Right lobe of liver (tissue), 6 donors: ENCODE data around the gene DLG4. TPM values are rescaled to one million over a fixed set of nuclear protein-coding genes. Genes with fewer than 3 reads are reported as not detected.
A peak's percentile ranks its signal among the peaks of the same experiment; 100 is the strongest.
"Not testable (repeated sequence)": the region's sequence is repeated elsewhere in the genome, so short reads cannot be mapped to it uniquely, and the experiment has no call there.

Source experiments
- ATAC-seq, 4 donors: fragments of 200-7000 bp; cut with Tn5 transposase; one replicate each; pipeline ENCODE4 v1.9.1; 2020; ENCODE audit warnings: mild to moderate bottlenecking in 4 of 4, moderate library complexity in 4 of 4
- DNase-seq, 3 donors: peaks; one replicate each; pipeline ENCODE4 v3.0.0-alpha.2; 2020
- H3K27ac ChIP-seq, 3 donors: fragments of 200-600 bp; one replicate each; pipeline ENCODE4 v1.8.0; 2022
- H3K27me3 ChIP-seq, 2 donors: fragments of 200-600 bp; one replicate each; pipeline ENCODE4 v1.8.0; 2022
- H3K36me3 ChIP-seq, 4 donors: fragments of 200-600 bp; sonication (generic) in 1 of 4; one replicate each; pipeline versions ENCODE4 v1.5.1 to v1.8.0; 2017 to 2022; ENCODE audit warnings: control low read depth in 1 of 4
- H3K4me1 ChIP-seq, 4 donors: fragments of 200-600 bp; sonication (generic) in 1 of 4; one replicate each; pipeline versions ENCODE4 v1.5.1 to v1.8.0; 2017 to 2022; ENCODE audit warnings: control low read depth in 1 of 4
- H3K4me3 ChIP-seq, 3 donors: fragments of 200-600 bp; one replicate each; pipeline ENCODE4 v1.8.0; 2022
- H3K9me3 ChIP-seq, 4 donors: fragments of 200-600 bp; sonication (generic) in 1 of 4; one replicate each; pipeline versions ENCODE4 v1.5.1 to v1.8.0; 2017 to 2022; ENCODE audit warnings: control low read depth in 1 of 4
- CTCF ChIP-seq, 4 donors: fragments of 200-600 bp in 3 of 4; fragments of 450-650 bp in 1 of 4; IDR thresholded peaks; one replicate each; pipeline versions ENCODE4 v1.5.1 to v1.8.0; 2016 to 2022; ENCODE audit warnings: antibody characterized with exemption in 4 of 4, mild to moderate bottlenecking in 2 of 4
- POLR2A ChIP-seq: fragments of 450-650 bp; IDR thresholded peaks from one replicate; pipeline ENCODE4 v1.6.1; 2017; ENCODE audit warnings: antibody characterized with exemption, mild to moderate bottlenecking
- WGBS: methylation state at CpG from one replicate; pipeline ENCODE4 v1.1.6; 2018; ENCODE audit warnings: low coverage, low lambda C conversion rate; ENCODE audit not compliant: insufficient coverage; ENCODE audit errors: missing lambda C conversion rate; 5-methylcytosine and 5-hydroxymethylcytosine counted together
- intact Hi-C, 2 donors: fragments of 100-400 bp; cut with DNase I; formaldehyde crosslinking; loops; one replicate each; pipeline versions ENCODE4 v1.11.2 to v1.14.1; 2022
- total RNA-seq, 6 experiments: library from RNA; depleted of rRNA in 2 of 6; stranded (reverse); fragments of >200 nt in 2 of 6; fragmentation: NEBNext Ultra II Directional in 3 of 6; extraction: Animal tissue kit (Norgen Biotek cat#: 25700) in 3 of 6; gene quantifications; one replicate each; pipeline versions ENCODE4 v1.1.0 to v1.2.4, GENCODE V29; 2016 to 2023
- donor health status: DM: no; HTN: yes; CAD: no.
- donor health status: DM: no; HTN: no; CAD: no.
- donor health status: DM: no; HTN: no; CAD: no.
- donor health status: DM: no; HTN: yes; CAD: no.
- donor health status: DM: no; HTN: yes; CAD: no.

Gene DLG4
- total RNA-seq, 6 experiments from 2014 or later = 3.0 to 6.4 (median 4.1) TPM

GRCh38 chr17:7173687-7174602 lies 45.7 kb downstream of the DLG4 start:
- DNase-seq (peak; percentile 74 to 84 (median 82)), ATAC-seq (peak; percentile 18 to 48 (median 34))
- Histone ChIP-seq H3K4me1 (peaks cover 0 to 62% (median 0%) of the 10 kb centered on the region in 4 donors), H3K27ac (peak overlapping the region in 2 of 3 donors; percentile 28 to 43), H3K9me3 (no peaks in the 10 kb centered on the region), H3K36me3 (peaks cover 0 to 14% (median 0%) of the 10 kb centered on the region in 4 donors), H3K4me3 (peak overlapping the region in 1 of 3 donors; percentile 19), H3K27me3 (no peaks in the 10 kb centered on the region)
- TF ChIP-seq POLR2A = peak; percentile 19
- TF ChIP-seq CTCF (IDR thresholded peaks at IDR 0.05) = peak in 1 of 4 donors; percentile 25
- WGBS = 18% methylated on average over 11 of the region's 69 CpGs
- intact Hi-C loops = no loop called here

GRCh38 chr17:7172522-7173191 lies 47.0 kb downstream of the DLG4 start:
- H3K4me3 ChIP-seq, intact Hi-C loops, ATAC-seq, H3K9me3 ChIP-seq, H3K27me3 ChIP-seq, DNase-seq: not testable (repeated sequence)
- peak overlapping the region in 1 of 3 donors; percentile 27 for H3K27ac ChIP-seq
- H3K36me3 ChIP-seq = peaks cover 0 to 14% (median 1%) of the 10 kb centered on the region in 4 donors
- peaks cover 0 to 69% (median 0%) of the 10 kb centered on the region in 4 donors for H3K4me1 ChIP-seq
- WGBS = 73% methylated on average over 17 of the region's 18 CpGs

GRCh38 chr17:7169565-7169908 lies 50.1 kb downstream of the DLG4 start:
- not testable (repeated sequence) for DNase-seq, H3K4me3 ChIP-seq
- peaks cover 0 to 64% (median 7%) of the 10 kb centered on the region in 4 donors for H3K4me1 ChIP-seq

GRCh38 chr17:7168841-7169564 lies 50.6 kb downstream of the DLG4 start:
- DNase-seq, H3K27me3 ChIP-seq, H3K4me3 ChIP-seq, ATAC-seq, H3K9me3 ChIP-seq, intact Hi-C loops: not testable (repeated sequence)
- peak overlapping the region in 2 of 3 donors; percentile 52 to 66 for H3K27ac ChIP-seq
- H3K36me3 ChIP-seq = peaks cover 0 to 12% (median 1%) of the 10 kb centered on the region in 4 donors
- WGBS = 69% methylated on average over 6 of the region's 10 CpGs
- H3K4me1 ChIP-seq = peaks cover 0 to 64% (median 7%) of the 10 kb centered on the region in 4 donors

More at GRCh38 chr17:7169565-7169908, 50.1 kb downstream of the DLG4 start:
- ATAC-seq, H3K27me3 ChIP-seq, intact Hi-C loops, H3K9me3 ChIP-seq: not testable (repeated sequence)
- peaks cover 0 to 14% (median 1%) of the 10 kb centered on the region in 4 donors for H3K36me3 ChIP-seq
- 42% methylated on average over 7 of the region's 7 CpGs for WGBS
- peak overlapping the region in 1 of 3 donors; percentile 66 for H3K27ac ChIP-seq

- peak in 1 of 3 donors; percentile 64 for DNase-seq
- 3% methylated on average over 4 of the region's 4 CpGs for whole genome bisulfite sequencing
- intact Hi-C loops = no loop called here
Observed at GRCh38 chr17:7167832-7168231, 51.8 kb downstream of the DLG4 start.

More at GRCh38 chr17:7167832-7168231, 51.8 kb downstream of the DLG4 start:
- peaks cover 0 to 5% (median 1%) of the 10 kb centered on the region in 4 donors for H3K36me3 ChIP-seq
- no peaks in the 10 kb centered on the region for H3K27me3 ChIP-seq
- H3K4me1 ChIP-seq = peaks cover 0 to 52% (median 7%) of the 10 kb centered on the region in 4 donors
- peak; percentile 56 to 79 (median 76) for ATAC-seq
- H3K9me3 ChIP-seq = no peaks in the 10 kb centered on the region
- H3K4me3 ChIP-seq = peak overlapping the region in 1 of 3 donors; percentile 1
- peak overlapping the region; percentile 56 to 66 (median 66) for H3K27ac ChIP-seq
- TF ChIP-seq POLR2A = no peak
- TF ChIP-seq CTCF (IDR thresholded peaks at IDR 0.05) = no peak
